Esophagus muscularis mucosa (tissue), 4 donors: Measurements from ENCODE around the gene ZNF524. TPM values are rescaled to one million over a fixed set of nuclear protein-coding genes. Genes with fewer than 3 reads are reported as not detected.

Source experiments
- DNase-seq: peaks from one replicate; pipeline ENCODE4 v3.0.0-alpha.2; 2017; ENCODE audit errors: extremely low spot score
- H3K27ac ChIP-seq, 4 donors: fragments of 200-600 bp; sonication (generic); replicated peaks in 1 of 4; 1 replicate in 3 of 4; 2 replicates in 1 of 4; pipeline ENCODE4 v1.5.1; 2016 to 2019; ENCODE audit warnings: mild to moderate bottlenecking in 1 of 4
- H3K27me3 ChIP-seq, 4 donors: fragments of 200-600 bp; sonication (generic); one replicate each; pipeline versions ENCODE4 v1.5.1 to v1.6.0; 2016 to 2019
- H3K36me3 ChIP-seq, 4 donors: fragments of 200-600 bp; sonication (generic); one replicate each; pipeline ENCODE4 v1.5.1; 2016 to 2019
- H3K4me1 ChIP-seq, 4 donors: fragments of 200-600 bp; sonication (generic); one replicate each; pipeline ENCODE4 v1.5.1; 2016 to 2019
- H3K4me3 ChIP-seq, 4 donors: fragments of 200-600 bp; sonication (generic); 1 replicate in 2 of 4; 2 replicates in 2 of 4; pipeline ENCODE4 v1.5.1; 2016 to 2019; ENCODE audit warnings: mild to moderate bottlenecking in 4 of 4, moderate library complexity in 1 of 4
- H3K9me3 ChIP-seq, 4 donors: fragments of 200-600 bp; sonication (generic); 1 replicate in 3 of 4; 2 replicates in 1 of 4; pipeline ENCODE4 v1.5.1; 2016 to 2019
- EP300 ChIP-seq: sonication (generic); formaldehyde crosslinking; IDR thresholded peaks from one replicate; pipeline ENCODE4 v1.6.1; 2017; ENCODE audit warnings: antibody characterized with exemption
- POLR2A ChIP-seq: fragments of 450-650 bp; IDR thresholded peaks from one replicate; pipeline ENCODE4 v1.6.1; 2017; ENCODE audit warnings: antibody characterized with exemption, moderate library complexity, mild to moderate bottlenecking, low read depth
- POLR2AphosphoS5 ChIP-seq, 2 donors: sonication (generic); formaldehyde crosslinking; IDR thresholded peaks; one replicate each; pipeline ENCODE4 v1.6.1; 2017; ENCODE audit warnings: antibody characterized with exemption in 2 of 2
- WGBS: methylation state at CpG from one replicate; pipeline ENCODE4 v1.1.5; 2018; 5-methylcytosine and 5-hydroxymethylcytosine counted together
- intact Hi-C: fragments of 100-400 bp; cut with DNase I; formaldehyde crosslinking; loops from one replicate; pipeline ENCODE4 v1.15.1; 2023
- total RNA-seq, 4 donors: library from RNA; depleted of rRNA; stranded (reverse); fragments of >200 nt; gene quantifications; one replicate each; pipeline versions ENCODE4 v1.1.0 to v1.2.1, GENCODE V29; 2016
- TF ChIP-seq, protein P1 (sequence below), 3 experiments: fragments of 200-600 bp in 2 of 3; fragments of 450-650 bp in 1 of 3; sonication (generic) in 2 of 3; IDR thresholded peaks; one replicate each; pipeline ENCODE4 v1.5.1; 2017 to 2019; ENCODE audit warnings: antibody characterized with exemption in 3 of 3, mild to moderate bottlenecking in 2 of 3, moderate library complexity in 1 of 3

Gene ZNF524
- total RNA-seq, 4 donors from 2014 or later: 20.5 to 36.2 (median 27.9) TPM

DNA sequence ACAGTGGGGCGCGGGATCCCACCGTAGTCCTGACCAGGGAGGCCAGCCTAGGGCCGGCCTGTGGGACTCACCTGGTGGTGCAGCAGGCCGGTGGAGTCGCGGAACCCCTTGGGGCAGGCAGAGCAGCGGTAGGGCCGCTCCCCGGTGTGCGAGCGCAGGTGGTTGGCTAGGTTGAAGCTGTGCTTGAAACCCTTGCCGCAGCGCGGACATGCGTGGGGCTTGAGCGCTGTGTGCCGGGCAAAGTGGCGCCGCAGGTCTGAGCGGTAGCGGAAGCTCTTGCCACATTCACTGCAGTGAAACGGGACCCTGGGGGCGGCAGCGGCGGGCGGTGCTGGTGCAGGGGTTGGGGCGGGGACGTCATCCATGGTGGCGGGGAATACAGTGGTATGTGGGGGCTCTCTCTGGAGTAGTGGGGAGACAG is 2.6 kb upstream of the ZNF524 start:
- no peak for DNase-seq
- Histone ChIP-seq H3K4me3 (no peak overlapping the region), H3K27me3 (no peaks in the 10 kb centered on the region), H3K4me1 (peaks cover 7 to 32% (median 18%) of the 10 kb centered on the region in 4 donors), H3K27ac (peak overlapping the region in 1 of 4 donors; percentile 97), H3K36me3 (peaks cover 9 to 55% (median 40%) of the 10 kb centered on the region in 4 donors), H3K9me3 (no peaks in the 10 kb centered on the region)
- intact Hi-C loops: no loop called here
- TF ChIP-seq, protein P1, sequence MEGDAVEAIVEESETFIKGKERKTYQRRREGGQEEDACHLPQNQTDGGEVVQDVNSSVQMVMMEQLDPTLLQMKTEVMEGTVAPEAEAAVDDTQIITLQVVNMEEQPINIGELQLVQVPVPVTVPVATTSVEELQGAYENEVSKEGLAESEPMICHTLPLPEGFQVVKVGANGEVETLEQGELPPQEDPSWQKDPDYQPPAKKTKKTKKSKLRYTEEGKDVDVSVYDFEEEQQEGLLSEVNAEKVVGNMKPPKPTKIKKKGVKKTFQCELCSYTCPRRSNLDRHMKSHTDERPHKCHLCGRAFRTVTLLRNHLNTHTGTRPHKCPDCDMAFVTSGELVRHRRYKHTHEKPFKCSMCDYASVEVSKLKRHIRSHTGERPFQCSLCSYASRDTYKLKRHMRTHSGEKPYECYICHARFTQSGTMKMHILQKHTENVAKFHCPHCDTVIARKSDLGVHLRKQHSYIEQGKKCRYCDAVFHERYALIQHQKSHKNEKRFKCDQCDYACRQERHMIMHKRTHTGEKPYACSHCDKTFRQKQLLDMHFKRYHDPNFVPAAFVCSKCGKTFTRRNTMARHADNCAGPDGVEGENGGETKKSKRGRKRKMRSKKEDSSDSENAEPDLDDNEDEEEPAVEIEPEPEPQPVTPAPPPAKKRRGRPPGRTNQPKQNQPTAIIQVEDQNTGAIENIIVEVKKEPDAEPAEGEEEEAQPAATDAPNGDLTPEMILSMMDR (IDR thresholded peaks at IDR 0.05): no peak
- no peak for TF ChIP-seq EP300
- no peak for TF ChIP-seq POLR2A
- TF ChIP-seq POLR2AphosphoS5 (IDR thresholded peaks at IDR 0.05): no peak
- WGBS: 95% methylated on average over 29 of the region's 30 CpGs

DNA sequence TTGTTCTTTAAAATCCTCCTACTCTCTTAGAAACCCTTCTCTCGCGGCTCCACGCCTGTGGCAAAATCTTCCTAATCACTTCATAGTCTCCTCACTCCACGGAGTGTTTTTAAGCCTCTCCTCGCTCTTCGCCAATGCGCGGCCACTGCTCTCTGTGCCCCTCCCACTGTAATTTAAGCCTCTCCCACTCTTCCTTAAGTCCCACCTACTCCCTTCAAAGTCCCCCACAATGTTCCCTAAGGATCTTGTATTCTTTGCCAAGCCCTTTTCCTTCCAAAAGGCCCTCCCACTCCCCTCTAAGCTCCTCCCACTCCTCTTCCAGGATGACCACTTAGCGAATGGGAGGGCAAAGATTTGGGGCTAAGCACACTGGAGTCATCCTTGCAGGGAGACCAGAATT is 2.1 kb upstream of the ZNF524 start:
- peaks cover 9 to 51% (median 37%) of the 10 kb centered on the region in 4 donors for H3K36me3 ChIP-seq

DNA sequence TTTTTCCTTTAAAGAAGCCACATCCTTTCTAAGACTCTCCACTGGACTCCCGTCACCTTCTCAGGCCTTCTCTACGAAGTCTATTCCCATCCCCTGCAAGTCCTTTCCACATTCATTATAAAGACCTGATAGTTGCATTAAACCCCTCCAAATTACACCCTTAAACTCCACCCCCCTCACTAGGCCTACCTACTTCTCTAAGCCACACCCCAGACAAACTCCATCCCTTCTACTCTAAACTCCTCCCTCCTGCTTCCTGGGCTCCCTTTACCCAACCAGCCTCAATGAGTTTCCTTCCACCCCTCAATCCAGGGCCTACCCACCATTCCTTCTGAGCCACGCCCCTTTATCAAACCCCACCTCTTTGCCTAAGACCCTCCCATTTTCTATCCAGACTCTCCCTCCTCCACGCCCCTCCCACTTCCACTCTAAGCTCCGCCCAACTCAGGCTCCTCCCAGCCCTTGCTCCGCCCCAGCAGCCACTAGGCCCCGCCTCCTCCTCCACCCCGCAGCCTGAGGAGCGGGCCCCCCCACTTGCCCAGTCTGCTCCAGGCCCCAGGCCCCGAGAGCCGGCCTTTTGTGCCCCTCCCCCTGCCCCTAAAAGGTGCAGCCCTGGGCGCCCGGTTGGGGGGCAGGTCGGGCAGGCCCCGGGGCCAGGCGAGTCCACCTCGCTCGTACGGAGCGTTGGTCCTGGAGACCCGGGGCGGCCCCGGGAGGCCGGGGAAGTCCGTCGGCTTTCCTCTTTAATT is 1.2 kb upstream of the ZNF524 start:
- Histone ChIP-seq H3K9me3 (no peaks in the 10 kb centered on the region), H3K36me3 (peaks cover 9 to 42% (median 33%) of the 10 kb centered on the region in 4 donors), H3K27ac (peak overlapping the region; percentile 95 to 98 (median 96)), H3K27me3 (no peaks in the 10 kb centered on the region), H3K4me3 (peak overlapping the region; percentile 72 to 87 (median 84)), H3K4me1 (peaks cover 8 to 37% (median 20%) of the 10 kb centered on the region in 4 donors)
- DNase-seq: peak; percentile 98
- intact Hi-C loops: no loop called here
- TF ChIP-seq POLR2AphosphoS5 (IDR thresholded peaks at IDR 0.05): peak in 1 of 2 donors; percentile 33
- no peak for TF ChIP-seq POLR2A
- TF ChIP-seq EP300: no peak
- TF ChIP-seq, protein P1 (IDR thresholded peaks at IDR 0.05): no peak
- WGBS: 17% methylated on average over 9 of the region's 26 CpGs

More for the DNA sequence above, 2.1 kb upstream of the ZNF524 start:
- no peak for DNase-seq
- peaks cover 7 to 32% (median 18%) of the 10 kb centered on the region in 4 donors for H3K4me1 ChIP-seq
- TF ChIP-seq POLR2A (no peak), EP300 (no peak), POLR2AphosphoS5 (IDR thresholded peaks at IDR 0.05) (no peak)
- TF ChIP-seq, protein P1 (IDR thresholded peaks at IDR 0.05): no peak
- H3K9me3 ChIP-seq: no peaks in the 10 kb centered on the region
- H3K27ac ChIP-seq: peak overlapping the region in 3 of 4 donors; percentile 96 to 98 (median 97)
- intact Hi-C loops: no loop called here
- WGBS: 83% methylated on average over 9 of the region's 9 CpGs
- H3K27me3 ChIP-seq: no peaks in the 10 kb centered on the region
- no peak overlapping the region for H3K4me3 ChIP-seq

DNA sequence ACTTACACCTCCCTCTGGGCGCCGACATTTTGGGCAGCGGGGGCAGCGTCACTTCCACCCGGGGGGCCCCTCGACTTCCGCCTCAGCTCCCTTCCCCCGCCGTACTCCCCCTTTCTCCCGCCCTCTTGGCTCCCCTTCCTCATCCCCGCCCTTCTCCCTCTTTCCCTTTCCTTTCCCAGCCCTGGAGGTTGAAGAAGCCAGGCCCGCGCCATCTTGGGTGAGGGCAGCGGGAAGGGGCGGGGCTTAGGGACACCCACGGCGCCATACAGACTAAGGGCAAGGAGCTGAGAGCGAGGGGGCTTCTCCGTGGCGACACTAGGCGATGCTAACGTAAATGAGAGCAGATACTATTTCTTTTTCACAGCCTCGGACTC is 633 bp upstream of the ZNF524 start, which contains the start of gene FIZ1:
Gene FIZ1, minus strand, starts transcription at position 50 of the 374 bp plus-strand sequence. CDS start 1,652 bp downstream, outside the sequence.
- H3K36me3 ChIP-seq: peaks cover 9 to 40% (median 32%) of the 10 kb centered on the region in 4 donors
- H3K4me3 ChIP-seq: peak within 1 kb of the TSS; percentile 72 to 87 (median 84)
- under 1% methylated on average over 23 of the region's 23 CpGs for WGBS
- H3K27ac ChIP-seq: peak within 1 kb of the TSS; percentile 95 to 98 (median 96)
- no peaks in the 10 kb centered on the region for H3K27me3 ChIP-seq
- peak; percentile 100 for DNase-seq
- H3K9me3 ChIP-seq: no peaks in the 10 kb centered on the region
- TF ChIP-seq POLR2A (no peak), POLR2AphosphoS5 (IDR thresholded peaks at IDR 0.05) (peak; percentile 56 to 73)
- H3K4me1 ChIP-seq: peaks cover 14 to 43% (median 26%) of the 10 kb centered on the region in 4 donors
- intact Hi-C loops: no loop called here

DNA sequence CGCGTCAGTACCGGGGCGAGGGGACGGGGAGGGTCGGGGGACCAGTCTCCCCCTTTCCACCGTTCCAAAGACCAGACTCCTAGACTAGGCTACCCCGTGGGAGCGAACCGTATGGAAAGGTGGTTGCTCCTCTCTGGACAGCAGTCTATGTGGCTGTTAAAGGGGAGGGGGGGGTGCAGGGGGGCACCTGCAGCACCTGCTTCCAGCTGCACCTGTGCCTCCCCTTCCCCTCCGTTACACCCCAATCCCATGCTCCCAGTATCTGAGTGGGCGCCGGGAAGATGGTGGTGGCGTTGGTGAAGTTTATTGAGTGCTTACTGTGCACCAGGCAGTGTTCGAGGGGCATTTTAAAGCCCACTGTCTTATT is 557 bp downstream of the ZNF524 start:
- Histone ChIP-seq H3K27ac (peak overlapping the region; percentile 95 to 98 (median 96)), H3K27me3 (no peaks in the 10 kb centered on the region), H3K36me3 (peaks cover 9 to 29% (median 23%) of the 10 kb centered on the region in 4 donors), H3K4me1 (peaks cover 20 to 49% (median 33%) of the 10 kb centered on the region in 4 donors), H3K9me3 (no peaks in the 10 kb centered on the region), H3K4me3 (peak overlapping the region; percentile 72 to 87 (median 84))
- intact Hi-C loops: no loop called here
- TF ChIP-seq EP300: no peak
- TF ChIP-seq POLR2AphosphoS5 (IDR thresholded peaks at IDR 0.05): no peak
- TF ChIP-seq, protein P1 (IDR thresholded peaks at IDR 0.05): no peak
- no peak for TF ChIP-seq POLR2A
- 10% methylated on average over 5 of the region's 15 CpGs for WGBS
- DNase-seq: no peak
